Measurements from ENCODE around the gene IPO4.

IPO4 gene

DNA sequence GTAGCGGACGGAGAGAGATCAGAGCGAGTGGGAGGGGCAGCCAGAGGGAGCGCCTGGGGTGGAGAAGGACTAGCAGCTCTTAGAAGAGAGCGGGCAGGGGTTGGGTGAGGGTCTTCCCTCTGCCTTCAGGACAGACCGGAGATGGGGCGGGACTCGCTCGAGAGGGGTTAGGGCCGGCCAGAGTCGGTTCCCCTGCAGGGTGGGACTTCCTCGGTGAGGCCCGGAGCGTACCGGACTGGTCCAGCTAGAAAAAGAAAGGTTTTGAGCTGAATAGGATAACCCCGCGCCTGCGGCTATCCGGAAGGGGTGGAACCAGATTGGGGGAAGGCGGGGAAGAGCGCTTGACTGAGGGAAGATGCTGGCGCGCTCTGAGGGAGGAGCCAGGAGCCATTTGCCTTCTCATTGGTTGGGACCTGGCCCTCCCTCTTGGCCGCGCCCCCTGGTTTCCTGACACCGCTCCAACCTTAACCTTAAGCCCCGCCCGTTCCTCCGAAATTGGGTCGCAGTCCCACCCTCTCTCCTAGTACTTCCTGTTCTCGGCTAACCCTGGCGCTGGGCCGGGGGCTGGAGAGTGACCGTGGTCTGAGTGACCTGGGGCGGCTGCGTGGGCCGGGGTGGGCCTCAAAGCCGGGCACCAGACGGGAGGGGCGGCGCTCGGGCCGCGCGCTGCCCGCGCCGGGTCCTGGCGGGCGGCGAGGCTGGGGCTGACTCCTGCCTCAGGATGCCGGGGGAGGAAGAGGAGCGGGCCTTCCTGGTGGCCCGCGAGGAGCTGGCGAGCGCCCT, 41.4 kb downstream of the IPO4 start, which contains the start of gene RNF31:
TSS of gene RNF31 (plus strand) at position 521 of the 783 bp plus-strand sequence. CDS start at position 722, 201 bp downstream.
- peak; percentile 98 for DNase-seq

DNA sequence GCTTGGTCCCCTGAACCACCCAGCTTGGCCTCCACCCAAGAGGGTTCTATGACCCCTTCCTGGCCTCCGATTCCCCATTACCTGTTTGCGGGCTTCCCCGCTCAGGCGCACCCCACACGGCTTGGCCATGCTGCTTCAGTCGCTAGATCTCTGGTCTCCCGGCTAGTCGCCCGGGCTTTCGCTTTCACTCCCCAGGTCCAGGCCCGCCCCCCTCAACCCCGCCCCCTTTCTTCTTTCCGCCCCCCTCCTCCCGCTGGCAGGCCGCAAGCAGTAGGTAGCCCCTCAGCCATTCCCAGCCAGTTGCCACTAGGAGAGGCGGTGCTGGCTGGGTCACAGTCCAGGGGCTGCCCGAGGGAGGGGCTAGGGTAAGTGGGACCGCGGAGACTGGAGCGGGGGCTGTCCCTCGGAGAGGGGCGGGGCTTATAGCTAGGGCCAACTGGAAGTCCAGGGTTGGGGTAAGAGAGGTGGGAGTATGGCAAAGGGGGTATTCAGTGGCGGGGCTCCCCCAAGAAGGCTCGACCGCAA, 42.1 kb downstream of the IPO4 start, which contains the start of gene PSME2:
TSS of gene PSME2 (minus strand) at position 158 of the 525 bp plus-strand sequence. CDS start at position 129, 29 bp downstream.
- peak; percentile 96 for DNase-seq

DNA sequence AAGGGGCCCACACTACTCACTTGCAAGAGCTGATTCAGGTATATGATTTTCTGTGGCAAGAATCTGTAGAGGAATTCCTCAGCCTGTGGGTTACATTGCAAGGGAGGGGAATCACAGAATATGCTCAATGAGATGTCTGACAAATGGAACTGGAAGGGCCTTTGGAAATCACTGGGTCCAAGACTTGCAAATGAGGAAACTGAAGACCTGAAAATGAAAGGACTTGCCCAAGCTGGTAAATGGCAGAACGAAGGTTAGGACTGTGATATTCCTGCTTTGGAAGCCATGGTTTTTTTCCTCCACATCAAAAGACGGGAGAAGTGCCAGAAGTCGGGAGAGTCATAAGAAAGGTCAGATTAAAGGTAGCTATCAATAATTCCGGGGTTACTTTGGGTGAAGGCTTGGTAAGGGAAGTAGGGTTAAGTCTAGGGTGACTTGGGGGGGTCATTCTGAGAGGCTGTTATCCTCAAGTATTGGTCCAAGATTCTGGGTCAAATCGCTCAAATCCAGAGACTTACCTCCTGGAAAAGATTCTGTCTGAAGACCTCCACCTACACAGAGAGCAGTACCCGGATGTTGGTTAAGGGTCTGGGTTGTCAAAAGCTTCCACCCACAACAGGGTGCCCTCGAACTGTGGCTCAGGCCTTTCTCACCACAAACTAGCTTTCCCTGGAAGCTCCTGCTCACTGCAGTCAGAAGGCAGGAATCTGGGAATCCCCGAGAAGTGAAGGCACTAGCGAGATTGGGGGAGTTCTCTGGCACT, 42.7 kb downstream of the IPO4 start:
- DNase-seq = no peak

DNA sequence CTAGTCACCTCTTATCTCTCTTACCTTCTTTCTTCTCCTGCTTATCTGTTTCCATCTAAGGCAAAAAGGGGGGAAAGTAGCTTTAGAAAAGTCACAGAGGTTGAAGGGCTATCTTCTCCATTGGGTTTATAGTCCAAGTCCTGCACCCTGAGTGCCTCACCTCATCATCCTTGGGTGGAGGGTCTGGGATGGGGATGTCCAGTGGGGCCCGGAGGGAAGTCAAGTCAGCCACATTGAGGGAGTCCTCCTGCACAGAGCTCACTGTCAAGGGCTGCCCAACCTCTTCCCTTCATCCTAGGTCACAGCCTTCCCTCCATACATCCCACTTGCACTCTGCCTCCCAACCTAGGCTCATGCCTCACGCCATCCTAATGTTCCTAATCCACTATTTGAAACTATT, 43.4 kb downstream of the IPO4 start:
- no peak for DNase-seq

DNA sequence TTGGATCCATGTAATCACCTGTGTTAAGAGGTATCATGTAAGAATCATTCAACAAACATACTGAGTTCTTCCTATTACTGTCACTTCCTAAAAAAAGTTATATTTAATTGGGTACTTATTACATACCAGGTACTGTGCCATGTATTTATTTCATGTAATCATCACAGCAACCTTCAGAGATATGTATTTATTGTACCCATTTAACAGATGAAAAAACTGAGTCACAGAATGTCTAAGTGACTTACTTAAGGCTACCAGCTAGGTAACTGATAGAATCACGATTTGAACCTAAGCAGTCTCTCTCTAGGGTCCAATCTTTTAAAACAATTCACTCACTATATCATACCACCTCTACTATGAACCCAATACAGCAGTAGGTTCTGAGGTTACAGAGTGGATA, 44.2 kb downstream of the IPO4 start:
- DNase-seq = no peak

DNA sequence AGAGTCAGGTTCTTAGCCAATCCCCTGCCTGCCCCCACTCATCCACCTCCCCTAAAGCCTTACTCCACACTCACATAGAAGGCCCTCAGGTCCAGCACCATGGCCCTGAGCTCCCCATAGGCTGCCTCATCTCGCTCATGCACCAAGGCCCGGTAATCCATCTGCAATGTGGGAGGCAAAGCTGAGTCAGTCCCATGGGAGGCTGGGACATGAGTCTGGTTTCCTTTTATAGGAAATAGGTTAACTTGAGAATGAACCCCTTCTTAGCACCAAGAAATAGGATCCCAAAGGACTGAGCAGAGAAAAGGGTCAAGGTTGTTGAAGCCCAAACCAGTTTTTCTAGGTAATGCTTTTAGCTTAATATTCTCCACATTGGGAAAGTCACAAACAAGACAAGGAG, 45.1 kb downstream of the IPO4 start:
- no peak for DNase-seq

DNA sequence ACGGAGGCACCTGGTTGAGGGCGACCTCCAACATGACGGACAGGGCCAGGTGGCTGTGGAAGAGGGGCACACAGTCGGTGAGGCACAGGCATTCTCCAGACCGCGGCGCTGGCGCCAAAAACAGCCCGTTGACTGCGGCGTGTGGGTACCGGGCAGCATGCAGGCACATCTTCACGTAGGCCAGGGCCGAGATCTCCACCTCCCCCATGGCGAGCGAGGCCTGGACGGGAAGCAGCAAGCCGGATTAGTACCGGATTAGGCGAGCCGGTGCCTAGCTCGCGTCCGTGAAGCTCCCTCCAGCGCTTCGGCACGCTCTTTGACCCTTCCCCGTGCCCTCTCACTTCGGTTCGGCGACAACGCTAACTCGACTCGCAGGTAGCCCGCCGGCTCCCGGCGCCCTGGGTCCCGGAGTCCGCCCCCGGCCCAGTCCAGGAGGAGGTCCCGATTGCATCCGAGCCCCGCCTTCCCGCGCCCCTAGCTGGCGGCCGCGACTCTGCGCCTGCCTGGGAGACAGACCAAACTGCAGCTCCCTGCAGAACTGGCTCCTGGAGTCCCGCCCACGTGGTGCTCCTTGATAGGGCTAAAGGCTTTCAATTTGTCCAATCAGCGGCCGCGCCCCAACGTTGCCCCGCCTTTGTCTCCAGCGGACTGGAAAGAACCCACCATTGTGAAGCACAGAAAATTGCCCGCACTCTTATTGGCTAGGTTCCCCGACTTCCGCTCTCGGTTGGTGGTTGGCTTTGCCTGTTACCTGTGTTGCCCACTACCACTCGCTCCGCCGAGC, 47.3 kb downstream of the IPO4 start, which contains the start of gene EMC9:
TSS of gene EMC9 (minus strand) at position 495 of the 784 bp plus-strand sequence. CDS start at position 208, 287 bp downstream.
- DNase-seq = peak; percentile 99

DNA sequence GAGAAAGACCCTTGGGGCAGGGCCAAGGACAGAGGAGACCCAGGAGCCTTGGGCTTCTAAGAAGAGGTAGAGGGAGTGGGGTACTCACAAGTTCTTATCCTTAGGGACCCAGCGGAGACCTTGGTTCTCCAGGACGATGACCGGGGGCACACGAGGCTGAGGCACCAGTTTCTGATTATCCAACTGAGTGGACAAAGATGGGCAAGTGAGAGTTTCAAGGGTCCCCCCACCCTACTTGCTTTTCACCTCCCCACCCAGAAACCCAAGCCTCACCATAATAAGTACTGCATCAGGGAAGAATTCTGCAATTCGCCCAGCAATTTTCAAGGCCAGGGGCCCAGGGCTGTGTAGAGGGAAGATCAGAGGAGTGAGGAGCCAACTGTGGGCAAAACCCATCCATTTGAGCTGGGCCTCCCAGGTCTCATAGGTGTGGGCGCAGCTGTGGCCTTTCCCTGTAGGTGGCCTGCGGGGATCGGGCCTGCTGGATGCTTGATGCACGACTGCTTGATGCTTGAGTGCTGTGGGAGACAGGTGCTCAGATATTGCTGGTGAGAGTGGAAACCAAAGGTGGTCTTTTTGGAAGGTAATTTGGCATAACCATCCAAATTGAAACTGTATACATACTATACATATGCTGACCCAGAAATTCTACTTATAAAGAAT, 49.2 kb downstream of the IPO4 start:
- DNase-seq = no peak

DNA sequence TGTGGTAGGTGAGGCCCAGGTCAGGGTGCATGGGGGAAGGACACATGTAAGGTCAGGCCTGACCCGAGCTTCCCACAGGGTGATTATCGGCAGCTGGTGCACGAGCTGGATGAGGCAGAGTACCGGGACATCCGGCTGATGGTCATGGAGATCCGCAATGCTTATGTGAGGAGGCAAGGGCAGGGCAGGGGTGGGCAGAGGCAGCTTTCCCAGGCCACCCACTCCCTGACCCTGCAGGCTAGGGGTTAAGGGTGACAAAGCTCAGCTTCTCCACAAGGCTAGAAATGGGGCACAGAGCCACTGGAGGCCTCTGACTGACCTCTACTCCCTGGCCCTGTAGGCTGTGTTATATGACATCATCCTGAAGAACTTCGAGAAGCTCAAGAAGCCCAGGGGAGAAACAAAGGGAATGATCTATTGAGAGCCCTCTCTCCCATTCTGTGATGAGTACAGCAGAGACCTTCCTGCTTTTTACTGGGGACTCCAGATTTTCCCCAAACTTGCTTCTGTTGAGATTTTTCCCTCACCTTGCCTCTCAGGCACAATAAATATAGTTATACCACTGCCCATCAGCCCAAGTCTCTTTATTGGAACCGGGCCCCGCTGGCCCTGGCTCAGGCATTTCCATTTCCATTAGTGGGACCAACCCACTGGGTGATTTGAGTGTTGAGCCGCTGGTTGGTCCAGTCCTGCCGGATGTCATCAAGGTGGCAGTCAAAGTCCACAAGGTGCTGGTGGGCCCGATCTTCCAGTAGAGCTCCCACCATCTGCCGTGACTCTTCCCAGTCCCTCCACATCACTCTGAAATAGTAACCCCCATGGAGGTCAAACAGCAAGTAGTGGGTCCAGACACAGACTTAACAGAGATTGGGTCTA, 50.0 kb downstream of the IPO4 start:
- DNase-seq = no peak

DNA sequence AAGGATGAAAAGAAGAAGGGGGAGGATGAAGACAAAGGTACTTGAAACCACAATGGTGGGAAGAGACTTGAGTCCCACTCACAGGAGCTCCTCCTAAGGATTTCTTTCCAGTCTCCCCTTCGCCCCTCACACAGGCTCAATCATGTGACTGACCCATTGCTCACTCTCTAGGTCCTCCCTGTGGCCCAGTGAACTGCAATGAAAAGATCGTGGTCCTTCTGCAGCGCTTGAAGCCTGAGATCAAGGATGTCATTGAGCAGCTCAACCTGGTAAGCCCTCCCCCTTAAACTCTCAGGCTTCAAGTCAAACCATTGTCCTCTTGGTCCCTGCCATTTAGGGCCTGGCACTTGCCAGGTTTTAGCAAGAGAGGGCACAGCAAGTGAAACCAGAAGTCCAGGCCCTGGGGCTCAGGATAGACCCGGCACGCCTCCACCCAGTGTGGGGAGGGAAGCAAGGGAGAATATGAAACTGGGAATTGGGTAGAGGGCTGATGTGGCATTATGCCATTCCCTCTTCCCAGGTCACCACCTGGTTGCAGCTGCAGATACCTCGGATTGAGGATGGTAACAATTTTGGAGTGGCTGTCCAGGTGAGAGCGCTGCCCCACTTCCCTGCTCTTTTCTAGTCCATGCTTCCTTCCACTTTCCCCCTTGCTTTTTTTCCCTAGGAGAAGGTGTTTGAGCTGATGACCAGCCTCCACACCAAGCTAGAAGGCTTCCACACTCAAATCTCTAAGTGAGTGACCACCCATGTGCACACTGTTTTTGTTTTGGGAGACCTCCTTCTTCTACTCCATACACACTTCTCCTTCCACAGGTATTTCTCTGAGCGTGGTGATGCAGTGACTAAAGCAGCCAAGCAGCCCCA, 50.9 kb downstream of the IPO4 start:
- DNase-seq = no peak

DNA sequence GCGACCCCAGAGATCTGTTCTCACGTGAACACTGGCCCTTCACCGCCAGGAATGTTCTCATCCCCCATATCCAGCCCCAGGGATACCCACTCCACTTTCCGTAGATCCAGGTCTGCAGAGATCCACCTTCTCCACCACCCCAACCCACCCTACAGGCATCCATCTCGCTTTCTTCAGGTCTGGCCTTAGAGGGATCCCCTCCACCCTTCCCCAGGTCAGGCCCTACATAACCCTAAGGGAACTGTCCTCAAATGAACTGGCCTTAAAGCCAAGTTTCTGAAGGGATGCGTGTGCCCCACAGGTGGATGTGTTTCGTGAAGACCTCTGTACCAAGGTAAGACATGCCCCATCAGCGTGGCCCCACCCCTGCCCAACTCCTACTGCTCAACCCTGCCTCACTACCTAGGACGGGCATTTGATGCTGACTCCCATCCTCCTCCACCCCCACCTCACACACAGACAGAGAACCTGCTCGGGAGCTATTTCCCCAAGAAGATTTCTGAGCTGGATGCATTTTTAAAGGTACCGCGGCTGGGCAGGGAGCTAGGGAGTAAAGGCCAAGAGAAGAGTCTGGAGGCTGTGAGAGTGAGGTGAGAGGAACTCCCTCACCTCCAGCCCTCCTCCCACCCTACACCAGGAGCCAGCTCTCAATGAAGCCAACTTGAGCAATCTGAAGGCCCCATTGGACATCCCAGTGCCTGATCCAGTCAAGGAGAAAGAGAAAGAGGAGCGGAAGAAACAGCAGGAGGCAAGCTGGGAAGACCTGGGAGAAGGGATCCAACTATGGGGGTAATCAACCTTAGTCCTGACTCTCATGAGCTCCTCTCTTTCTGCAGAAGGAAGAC, 51.7 kb downstream of the IPO4 start:
- no peak for DNase-seq

DNA sequence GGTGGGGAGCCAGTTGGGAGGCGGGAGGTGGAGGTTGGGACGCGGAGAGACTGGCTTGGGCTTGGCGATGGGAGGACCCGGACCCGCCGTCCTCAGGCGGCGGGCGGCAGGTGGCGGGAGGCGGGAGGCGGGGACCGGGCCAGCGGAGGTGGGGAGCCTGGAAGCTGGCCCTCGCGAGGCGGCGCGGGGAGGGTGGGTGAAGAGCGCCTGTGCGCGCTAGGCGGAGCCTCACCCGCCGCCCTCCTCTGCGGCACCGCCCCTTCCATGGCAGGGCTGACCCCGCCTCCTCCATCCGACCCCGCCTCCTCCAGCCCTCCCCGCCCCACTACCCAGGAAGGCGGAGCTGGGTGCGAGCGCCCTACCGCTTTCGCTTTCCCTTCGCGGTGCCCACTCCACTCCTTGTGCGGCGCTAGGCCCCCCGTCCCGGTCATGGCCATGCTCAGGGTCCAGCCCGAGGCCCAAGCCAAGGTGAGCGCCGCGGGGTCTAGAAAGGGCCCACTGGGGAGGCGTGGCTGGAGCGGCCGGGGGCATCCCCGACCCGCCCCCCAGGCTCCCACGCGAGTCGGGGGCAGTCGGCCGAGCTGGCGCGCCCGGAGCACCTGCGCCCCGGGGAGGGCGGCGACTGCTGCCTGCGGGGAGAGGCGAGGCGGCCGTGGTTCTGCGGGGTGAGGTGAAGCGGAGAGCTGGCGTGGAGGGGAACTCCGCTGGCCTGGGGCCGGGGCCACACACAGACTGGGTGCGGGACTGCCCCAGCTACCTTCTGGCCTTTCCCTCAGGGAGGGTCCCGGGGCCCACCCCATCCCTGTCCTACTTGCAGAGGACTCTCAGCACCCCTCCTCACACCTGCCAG, 52.6 kb downstream of the IPO4 start, which contains the start of gene PSME1:
TSS of gene PSME1 (plus strand) at position 361 of the 850 bp plus-strand sequence. CDS start at position 430, 69 bp downstream.
- DNase-seq = peak; percentile 92

DNA sequence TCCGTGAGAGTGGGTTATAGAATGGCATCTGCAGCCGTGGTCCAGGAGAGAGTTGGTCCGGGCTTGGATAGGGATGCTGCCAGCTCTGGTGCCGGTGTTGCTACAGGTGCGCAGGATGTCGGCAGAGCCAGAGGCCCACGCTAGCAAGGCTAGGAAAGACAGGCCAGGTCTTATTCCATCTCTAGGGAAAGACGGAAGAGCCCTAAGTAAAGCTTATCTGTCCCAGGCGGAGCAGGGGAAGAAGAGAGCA, 53.1 kb downstream of the IPO4 start:
- DNase-seq = no peak

DNA sequence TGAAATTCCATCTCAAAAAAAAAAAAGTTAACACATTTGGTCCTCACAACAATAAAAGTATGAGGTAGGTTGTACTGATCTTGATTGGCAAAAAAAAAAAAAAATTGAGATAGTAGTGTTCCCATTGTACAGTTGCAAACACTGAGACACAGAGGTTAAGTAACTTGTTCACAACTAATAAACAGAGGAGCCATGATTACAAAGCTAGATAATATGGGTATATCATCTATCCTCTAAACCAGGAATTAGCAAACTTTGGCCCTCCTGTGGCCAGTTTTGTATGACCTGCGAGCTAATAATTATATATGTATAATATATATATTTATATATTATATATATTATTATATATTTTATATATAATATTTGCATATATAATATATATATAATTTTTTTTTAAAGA, 54.9 kb downstream of the IPO4 start:
- DNase-seq = no peak

DNA sequence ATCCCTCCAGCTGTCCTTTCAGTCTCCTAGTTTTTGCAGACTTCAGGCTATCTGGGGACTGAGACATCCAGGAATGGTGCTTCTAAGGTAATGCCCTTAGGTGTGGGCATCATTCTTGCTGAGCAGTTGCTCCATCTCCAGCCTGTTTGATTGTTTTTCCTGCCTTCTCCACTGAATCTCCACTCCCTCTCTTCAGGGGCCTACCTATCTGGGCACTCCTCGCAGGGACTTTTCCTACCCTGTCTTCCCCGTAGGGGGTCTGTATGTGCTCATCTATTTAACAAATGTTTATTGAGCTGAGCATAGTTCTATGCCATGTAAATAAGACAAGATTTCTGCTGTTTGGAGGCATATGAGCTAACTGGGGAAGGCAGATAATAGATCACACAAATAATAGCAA, 55.6 kb downstream of the IPO4 start:
- no peak for DNase-seq

DNA sequence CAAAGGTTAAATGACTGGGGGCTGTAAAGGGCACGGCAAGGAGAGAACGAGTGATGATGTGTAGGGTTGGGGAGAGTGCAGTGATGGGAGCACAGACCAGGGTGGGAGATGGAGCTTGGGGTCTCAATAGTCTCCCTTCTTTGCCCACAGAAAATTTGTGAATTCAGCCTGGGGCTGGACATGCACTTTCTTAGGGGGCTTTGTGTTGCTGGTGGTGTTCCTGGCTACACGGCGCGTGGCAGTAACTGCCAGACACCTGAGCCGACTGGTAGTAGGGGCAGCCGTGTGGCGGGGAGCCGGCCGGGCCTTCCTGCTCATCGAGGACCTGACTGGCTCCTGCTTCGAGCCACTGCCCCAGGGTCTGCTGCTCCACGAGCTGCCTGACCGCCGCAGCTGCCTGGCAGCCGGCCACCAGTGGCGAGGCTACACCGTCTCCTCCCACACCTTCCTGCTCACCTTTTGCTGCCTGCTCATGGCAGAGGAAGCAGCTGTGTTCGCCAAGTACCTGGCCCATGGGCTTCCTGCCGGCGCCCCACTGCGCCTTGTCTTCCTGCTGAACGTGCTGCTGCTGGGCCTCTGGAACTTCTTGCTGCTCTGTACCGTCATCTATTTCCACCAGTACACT, 56.4 kb downstream of the IPO4 start:
- no peak for DNase-seq

DNA sequence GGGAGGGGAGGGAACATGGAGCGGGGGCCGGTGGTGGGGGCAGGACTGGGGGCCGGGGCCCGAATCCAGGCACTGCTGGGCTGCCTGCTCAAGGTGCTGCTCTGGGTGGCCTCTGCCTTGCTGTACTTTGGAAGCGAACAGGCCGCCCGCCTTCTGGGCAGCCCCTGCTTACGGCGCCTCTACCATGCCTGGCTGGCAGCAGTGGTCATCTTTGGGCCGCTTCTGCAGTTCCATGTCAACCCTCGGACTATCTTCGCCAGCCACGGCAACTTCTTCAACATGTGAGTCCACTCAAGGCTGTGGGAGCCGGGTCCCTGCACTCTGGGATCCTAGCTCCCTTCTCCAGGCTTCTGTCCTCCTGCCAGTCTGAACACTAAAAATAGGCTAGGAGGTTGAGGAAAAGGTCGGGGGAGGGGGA, 57.1 kb downstream of the IPO4 start:
- no peak for DNase-seq
